K562 (cell line): ENCODE results near the gene CCDC185. TPM values are rescaled to one million over a fixed set of nuclear protein-coding genes. Genes with fewer than 3 reads are reported as not detected.

Experiments used
- ATAC-seq: fragments of 200-7000 bp; cut with Tn5 transposase; 3 replicates; pipeline ENCODE4 v1.9.1; 2020; ENCODE audit warnings: moderate library complexity
- BruUV-seq: library from RNA; stranded (reverse); fragments of 400-500 nt; replicated peaks from 2 replicates; lab custom pipeline; 2021; lab: Mats Ljungman, UMichigan
- CTCF ChIA-PET: fragments of 300-600 bp; formaldehyde crosslinking; extraction: SDS; loops from one replicate; lab custom pipeline; 2021; ENCODE audit warnings: low intra/inter-chr PET ratio; lab: Yijun Ruan, JAX
- POLR2A ChIA-PET: fragments of 300-600, 350-650 bp; sonication (Branson Sonifier 250); formaldehyde crosslinking; extraction: SDS; loops from one replicate; lab custom pipeline; 2021; ENCODE audit warnings: antibody characterized with exemption, inconsistent platforms; lab: Yijun Ruan, JAX
- DNase-seq, 4 experiments: peaks; one replicate each; pipeline versions ENCODE4 v3.0.0 to v3.0.0-alpha.2; 2011 to 2018; ENCODE audit warnings: low spot score in 3 of 4, mixed read lengths in 3 of 4; ENCODE audit errors: extremely low read depth in 1 of 4
- FAIRE-seq: peaks from 2 replicates; lab custom pipeline; 2011; peaks lifted over from hg19 to GRCh38; lab: Jason Lieb, UNC
- H2AFZ ChIP-seq: 2 replicates; pipeline ENCODE4 v1.6.0; 2011; ENCODE audit warnings: low read depth, low read length, control low read depth, inconsistent platforms
- H3K27ac ChIP-seq: fragments of 200-600 bp; 3 replicates; pipeline ENCODE4 v1.8.0; 2011; ENCODE audit warnings: low read depth, mild to moderate bottlenecking, control low read depth, inconsistent platforms, low read length, moderate library complexity, mixed read lengths; ENCODE audit errors: extremely low read depth
- H3K27me3 ChIP-seq, 2 experiments: fragments of 300-600 bp in 1 of 2; 2 replicates in 1 of 2; 3 replicates in 1 of 2; pipeline versions ENCODE4 v1.6.0 to v1.8.0; 2011; ENCODE audit warnings: inconsistent platforms in 2 of 2, low read length in 2 of 2, mild to moderate bottlenecking in 1 of 2, mixed read lengths in 1 of 2, moderate library complexity in 1 of 2; ENCODE audit not compliant: control insufficient read depth in 2 of 2, insufficient read depth in 2 of 2
- H3K36me3 ChIP-seq: fragments of 300-600 bp; 3 replicates; pipeline ENCODE4 v1.8.0; 2011; ENCODE audit warnings: mild to moderate bottlenecking, low read length, inconsistent platforms; ENCODE audit not compliant: control insufficient read depth, insufficient read depth
- H3K4me1 ChIP-seq, 2 experiments: fragments of 200-600 bp in 1 of 2; replicated peaks in 1 of 2; 2 replicates in 1 of 2; 3 replicates in 1 of 2; pipeline versions ENCODE4 v1.5.1 to v1.8.0; 2011; ENCODE audit warnings: inconsistent platforms in 2 of 2, low read length in 2 of 2, mild to moderate bottlenecking in 1 of 2, mixed read lengths in 1 of 2, moderate library complexity in 1 of 2; ENCODE audit not compliant: control insufficient read depth in 2 of 2, insufficient read depth in 2 of 2
- H3K4me2 ChIP-seq: 2 replicates; pipeline ENCODE4 v1.6.1; 2011; ENCODE audit warnings: low read length, control low read depth, inconsistent platforms, mixed read lengths; ENCODE audit not compliant: insufficient read depth
- H3K4me3 ChIP-seq: fragments of 200-600 bp; sonication (generic), shearing (Covaris generic); 2 replicates; pipeline ENCODE4 v1.5.1; 2016; ENCODE audit warnings: control low read depth, inconsistent platforms
- H3K79me2 ChIP-seq: fragments of 200-600 bp; 3 replicates; pipeline ENCODE4 v1.8.0; 2011; ENCODE audit warnings: low read length, inconsistent platforms; ENCODE audit not compliant: control insufficient read depth, insufficient read depth
- H3K9ac ChIP-seq, 2 experiments: 2 replicates each; pipeline versions ENCODE4 v1.6.0 to v1.6.1; 2011; ENCODE audit warnings: low read depth in 2 of 2, low read length in 2 of 2, control low read depth in 1 of 2, inconsistent platforms in 1 of 2, mild to moderate bottlenecking in 1 of 2, mixed read lengths in 1 of 2; ENCODE audit not compliant: insufficient read depth in 1 of 2
- H3K9me1 ChIP-seq: one replicate; pipeline ENCODE4 v1.6.0; 2011; ENCODE audit warnings: inconsistent platforms, mild to moderate bottlenecking, low read length, moderate library complexity; ENCODE audit not compliant: control insufficient read depth, insufficient read depth
- H3K9me3 ChIP-seq: replicated peaks from 2 replicates; pipeline ENCODE4 v1.5.1; 2011; ENCODE audit warnings: low read depth, low read length, inconsistent platforms; ENCODE audit not compliant: control insufficient read depth, insufficient read depth
- H4K20me1 ChIP-seq: replicated peaks from 2 replicates; pipeline ENCODE4 v1.6.1; 2011; ENCODE audit warnings: low read length, inconsistent platforms, mixed read lengths; ENCODE audit not compliant: control insufficient read depth, insufficient read depth
- BACH1 ChIP-seq: fragments of 200-800 bp; sonication (Bioruptor generic); IDR thresholded peaks from 2 replicates; pipeline ENCODE4 v1.6.1; 2016; ENCODE audit warnings: missing genetic modification characterization, missing compliant biosample characterization
- CXXC5 ChIP-seq: fragments of 250-450 bp; sonication (Bioruptor Pico); IDR thresholded peaks from 2 replicates; pipeline ENCODE4 v1.8.0; 2022; ENCODE audit warnings: inconsistent platforms, mild to moderate bottlenecking, moderate library complexity
- DMBX1 ChIP-seq: fragments of 250-450 bp; sonication (Bioruptor Pico); IDR thresholded peaks from 2 replicates; pipeline ENCODE4 v1.8.0; 2022; ENCODE audit warnings: inconsistent platforms, mild to moderate bottlenecking, moderate library complexity, borderline replicate concordance
- FUS ChIP-seq: fragments of 200-400 bp; formaldehyde crosslinking; optimal IDR thresholded peaks from 2 replicates; pipeline ENCODE3; 2017; ENCODE audit warnings: low read depth, low read length
- IFI16 ChIP-seq: fragments of 250-450 bp; sonication (Bioruptor Pico); IDR thresholded peaks from 2 replicates; pipeline ENCODE4 v2.1.2; 2022; ENCODE audit warnings: mild to moderate bottlenecking, inconsistent platforms
- IRF2 ChIP-seq: sonication (generic); formaldehyde crosslinking; IDR thresholded peaks from 2 replicates; pipeline ENCODE4 v1.8.1; 2022; ENCODE audit warnings: mild to moderate bottlenecking, missing genetic modification reagents
- NR0B1 ChIP-seq: fragments of 450-650 bp; IDR thresholded peaks from one replicate; pipeline ENCODE4 v1.6.1; 2018; ENCODE audit warnings: mild to moderate bottlenecking, moderate library complexity; ENCODE audit not compliant: partially characterized antibody
- NR1H2 ChIP-seq: sonication (generic); formaldehyde crosslinking; IDR thresholded peaks from 2 replicates; pipeline ENCODE4 v1.4.0; 2020; ENCODE audit warnings: mild to moderate bottlenecking, missing genetic modification reagents
- NR2C2 ChIP-seq, 2 experiments: fragments of 200-800 bp in 1 of 2; sonication (Bioruptor generic) in 1 of 2; sonication (generic) in 1 of 2; formaldehyde crosslinking in 1 of 2; IDR thresholded peaks; 2 replicates each; pipeline versions ENCODE4 v1.6.1 to v1.8.0; 2016 to 2022; ENCODE audit warnings: mild to moderate bottlenecking in 1 of 2, missing compliant biosample characterization in 1 of 2, missing genetic modification characterization in 1 of 2, missing genetic modification reagents in 1 of 2
- PCBP2 ChIP-seq: fragments of 200-400 bp; formaldehyde crosslinking; IDR thresholded peaks from 2 replicates; pipeline ENCODE4 v1.6.1; 2018; ENCODE audit warnings: low read length, low read depth, mild to moderate bottlenecking, moderate library complexity; ENCODE audit not compliant: poor library complexity, severe bottlenecking
- SRSF9 ChIP-seq: fragments of 200-400 bp; formaldehyde crosslinking; IDR thresholded peaks from 2 replicates; pipeline ENCODE4 v1.6.1; 2017; ENCODE audit warnings: low read depth, low read length, borderline replicate concordance
- TFE3 ChIP-seq: fragments of 450-650 bp; formaldehyde crosslinking; IDR thresholded peaks from 2 replicates; pipeline ENCODE4 v1.4.0; 2020; ENCODE audit warnings: mild to moderate bottlenecking, mixed read lengths
- ZNF586 ChIP-seq: fragments of 450-650 bp; formaldehyde crosslinking; conservative IDR thresholded peaks from 2 replicates; pipeline ENCODE4 v1.4.0; 2020; ENCODE audit warnings: mild to moderate bottlenecking, moderate library complexity
- WGBS: fragments of 100-300 bp; shearing (Covaris generic); methylation state at CpG from one replicate; pipeline ENCODE4 v1.1.6; 2016; ENCODE audit warnings: low coverage, mixed read lengths; ENCODE audit not compliant: insufficient coverage; ENCODE audit errors: missing lambda C conversion rate; 5-methylcytosine and 5-hydroxymethylcytosine counted together
- in situ Hi-C: fragments of 300-500 bp; cut with MboI; formaldehyde crosslinking; loops from 4 replicates; pipeline ENCODE4 v1.15.0; 2018; ENCODE audit warnings: inconsistent platforms, mixed read lengths
- intact Hi-C: fragments of 100-400 bp; cut with micrococcal nuclease; formaldehyde crosslinking; loops from 2 replicates; pipeline ENCODE4 v1.14.2; 2022
- polyA plus RNA-seq, 8 experiments: library from polyadenylated mRNA; depleted of rRNA in 4 of 8; stranded (reverse) in 5 of 8; unstranded in 3 of 8; fragments of >200 nt; fragmentation: Nextera tagmentation in 2 of 8; fragmentation: Illumina TruSeq in 1 of 8; extraction: Ambion mirVana in 2 of 8; extraction: Trizol in 1 of 8; gene quantifications; 2 replicates each; pipeline versions ENCODE4 v1.2.1 to v1.2.3, GENCODE V29; 2011 to 2014; ENCODE audit warnings: inconsistent platforms in 1 of 8, missing spikeins in 1 of 8
- total RNA-seq, 7 experiments: library from RNA; depleted of rRNA in 6 of 7; stranded (reverse); fragments of >200 nt in 6 of 7; fragmentation: Illumina TruSeq in 2 of 7; extraction: Trizol in 2 of 7; gene quantifications; 2 replicates each; pipeline versions ENCODE4 v1.2.1 to v1.2.3, GENCODE V29; 2011 to 2021; ENCODE audit warnings: low replicate concordance in 1 of 7

The CCDC185 gene
- total and polyA plus RNA-seq, 9 of the 15 experiments (the other 6 are each of a cell fraction or from before 2014, with no cell fraction given) = not detected

GRCh38 chr1:223405507-223405906 lies 12.3 kb downstream of the CCDC185 start:
- H3K4me1 ChIP-seq = peaks cover 0 to 21% of the 10 kb centered on the region in 2 experiments; a peak in 4 of 5 replicates
- H3K79me2 ChIP-seq = no peaks in the 10 kb centered on the region
- no peak for ATAC-seq
- H4K20me1 ChIP-seq = no peaks in the 10 kb centered on the region
- no peak for TF ChIP-seq CXXC5 (CRISPR knock-in tag)
- no peak for TF ChIP-seq BACH1 (tag)
- TF ChIP-seq, all 486 proteins: peak for 0
- Histone ChIP-seq H3K9me3 (peaks cover 5% of the 10 kb centered on the region; the same call in 1 of the 2 replicates), H2AFZ (no peak overlapping the region), H3K36me3 (no peaks in the 10 kb centered on the region), H3K9me1 (no peaks in the 10 kb centered on the region), H3K4me3 (no peak overlapping the region), H3K27me3 (no peaks in the 10 kb centered on the region), H3K4me2 (no peak overlapping the region), H3K9ac (no peak overlapping the region), H3K27ac (no peak overlapping the region)
- 42% methylated on average over 3 of the region's 3 CpGs for WGBS
- FAIRE-seq (no peak), DNase-seq (no peak)
- no TSS peak for BruUV-seq
- POLR2A ChIA-PET = no interaction called here
- intact Hi-C loops = no loop called here
- CTCF ChIA-PET = no interaction called here
- in situ Hi-C loops = no loop called here

GRCh38 chr1:223410036-223410435 lies 16.8 kb downstream of the CCDC185 start:
- ChIA-PET CTCF (no interaction called here), POLR2A (no interaction called here)
- no peak overlapping the region for H2AFZ ChIP-seq
- no peak overlapping the region for H3K27ac ChIP-seq
- no peak overlapping the region for H3K4me2 ChIP-seq
- in situ Hi-C loops = no loop called here
- no peak overlapping the region for H3K9ac ChIP-seq
- DNase-seq (no peak), ATAC-seq (no peak), FAIRE-seq (no peak)
- H3K9me1 ChIP-seq = no peaks in the 10 kb centered on the region
- no peaks in the 10 kb centered on the region for H3K79me2 ChIP-seq
- no peaks in the 10 kb centered on the region for H3K27me3 ChIP-seq
- intact Hi-C loops = no loop called here
- no peaks in the 10 kb centered on the region for H3K36me3 ChIP-seq
- H3K9me3 ChIP-seq = no peaks in the 10 kb centered on the region
- no TSS peak for BruUV-seq
- no peaks in the 10 kb centered on the region for H3K4me1 ChIP-seq
- H4K20me1 ChIP-seq = no peaks in the 10 kb centered on the region
- H3K4me3 ChIP-seq = no peak overlapping the region
- no peak for TF ChIP-seq SRSF9
- no peak for TF ChIP-seq PCBP2
- TF ChIP-seq TFE3 (CRISPR knock-in tag) = no peak
- no peak for TF ChIP-seq NR1H2 (CRISPR knock-in tag)
- no peak for TF ChIP-seq NR0B1
- TF ChIP-seq FUS = no peak
- no peak for TF ChIP-seq NR2C2 (CRISPR knock-in tag; IDR thresholded peaks at IDR 0.05)
- no peak for TF ChIP-seq NR2C2 (tag; IDR thresholded peaks at IDR 0.05)
- no peak for TF ChIP-seq IRF2 (CRISPR knock-in tag)
- TF ChIP-seq IFI16 (CRISPR knock-in tag) = no peak
- no peak for TF ChIP-seq DMBX1 (CRISPR knock-in tag)
- TF ChIP-seq ZNF586 (CRISPR knock-in tag) = no peak
